Sigmoid colon (tissue), 7 donors: ENCODE measurements around the gene AKIRIN1. TPM values are rescaled to one million over a fixed set of nuclear protein-coding genes. Genes with fewer than 3 reads are reported as not detected.

Source experiments
- DNase-seq: peaks from one replicate; pipeline ENCODE4 v3.0.0-alpha.2; 2019
- H3K27ac ChIP-seq, 4 donors: fragments of 200-600 bp; sonication (generic); one replicate each; pipeline ENCODE4 v1.5.1; 2016 to 2019; ENCODE audit warnings: mild to moderate bottlenecking in 1 of 4
- H3K27me3 ChIP-seq, 3 donors: fragments of 200-600 bp; sonication (generic); one replicate each; pipeline ENCODE4 v1.5.1; 2019; ENCODE audit warnings: mild to moderate bottlenecking in 1 of 3
- H3K36me3 ChIP-seq, 4 donors: fragments of 200-600 bp; sonication (generic); one replicate each; pipeline ENCODE4 v1.5.1; 2016 to 2019
- H3K4me1 ChIP-seq, 4 donors: fragments of 200-600 bp; sonication (generic); one replicate each; pipeline ENCODE4 v1.5.1; 2017 to 2019
- H3K4me3 ChIP-seq, 4 donors: fragments of 200-600 bp; sonication (generic); one replicate each; pipeline ENCODE4 v1.5.1; 2017 to 2019; ENCODE audit warnings: mild to moderate bottlenecking in 2 of 4, moderate library complexity in 1 of 4
- H3K9me3 ChIP-seq, 4 donors: fragments of 200-600 bp in 3 of 4; sonication (generic) in 3 of 4; one replicate each; pipeline versions ENCODE4 v1.5.1 to v1.6.1; 2013 to 2019
- CTCF ChIP-seq, 4 experiments: fragments of 450-650 bp in 3 of 4; fragments of 200-600 bp in 1 of 4; IDR thresholded peaks; one replicate each; pipeline ENCODE4 v1.5.1; 2016 to 2019; ENCODE audit warnings: antibody characterized with exemption in 4 of 4, mild to moderate bottlenecking in 3 of 4, moderate library complexity in 2 of 4
- EP300 ChIP-seq, 4 donors: sonication (generic); formaldehyde crosslinking; IDR thresholded peaks; one replicate each; pipeline ENCODE4 v1.6.1; 2017; ENCODE audit warnings: antibody characterized with exemption in 4 of 4
- POLR2A ChIP-seq, 2 donors: fragments of 450-650 bp; IDR thresholded peaks; one replicate each; pipeline ENCODE4 v1.6.1; 2016; ENCODE audit warnings: antibody characterized with exemption in 2 of 2, mild to moderate bottlenecking in 2 of 2, moderate library complexity in 2 of 2
- POLR2AphosphoS5 ChIP-seq, 4 donors: sonication (generic); formaldehyde crosslinking; IDR thresholded peaks; one replicate each; pipeline ENCODE4 v1.6.1; 2017; ENCODE audit warnings: antibody characterized with exemption in 4 of 4
- WGBS, 2 donors: extraction: QIAGEN DNeasy Blood & Tissue Kit; methylation state at CpG; one replicate each; pipeline ENCODE4 v1.1.7; 2013; 5-methylcytosine and 5-hydroxymethylcytosine counted together
- intact Hi-C: fragments of 100-400 bp; cut with DNase I; formaldehyde crosslinking; loops from one replicate; pipeline ENCODE4 v1.15.1; 2023
- polyA plus RNA-seq, 3 donors: library from polyadenylated mRNA; stranded (reverse); fragments of 200-250 nt; gene quantifications; one replicate each; pipeline ENCODE4 v1.2.3, GENCODE V29; 2013
- total RNA-seq, 4 donors: library from RNA; depleted of rRNA; stranded (reverse); fragments of >200 nt; gene quantifications; one replicate each; pipeline ENCODE4 v1.1.0, GENCODE V29; 2016
- donor health status: healthy with polysubstance abuse.
- donor health status: Bipolar disorder and iron deficiency.
- donor health status: healthy.

The AKIRIN1 gene
- total and polyA plus RNA-seq, 7 donors: 28.4 to 59.2 (median 51.5) TPM

GRCh38 chr1:38950553-38950952 is 40.5 kb upstream of the AKIRIN1 start:
- intact Hi-C loops: no loop called here
- TF ChIP-seq EP300 (IDR thresholded peaks at IDR 0.05) (no peak), CTCF (IDR thresholded peaks at IDR 0.05) (no peak), POLR2AphosphoS5 (IDR thresholded peaks at IDR 0.05) (no peak)
- no peaks in the 10 kb centered on the region for H3K36me3 ChIP-seq
- H3K9me3 ChIP-seq: no peaks in the 10 kb centered on the region
- DNase-seq: no peak
- H3K4me1 ChIP-seq: no peaks in the 10 kb centered on the region
- no peaks in the 10 kb centered on the region for H3K27me3 ChIP-seq
- WGBS, 2 donors: 50 to 68% methylated on average over 2 of the region's 2 CpGs
- H3K27ac ChIP-seq: no peak overlapping the region
- H3K4me3 ChIP-seq: no peak overlapping the region

- Histone ChIP-seq H3K4me3 (no peak overlapping the region), H3K27me3 (no peaks in the 10 kb centered on the region), H3K27ac (no peak overlapping the region), H3K9me3 (no peaks in the 10 kb centered on the region), H3K36me3 (no peaks in the 10 kb centered on the region), H3K4me1 (no peaks in the 10 kb centered on the region)
- no peak for TF ChIP-seq POLR2AphosphoS5 (IDR thresholded peaks at IDR 0.05)
- TF ChIP-seq CTCF (IDR thresholded peaks at IDR 0.05): no peak
- TF ChIP-seq POLR2A (IDR thresholded peaks at IDR 0.05): no peak
- TF ChIP-seq EP300 (IDR thresholded peaks at IDR 0.05): no peak
- WGBS, 2 donors: 48 to 59% methylated on average over 4 of the region's 4 CpGs
- intact Hi-C loops: no loop called here
- DNase-seq: no peak
Measured at GRCh38 chr1:38953433-38953860, 37.6 kb upstream of the AKIRIN1 start.

- Histone ChIP-seq H3K36me3 (no peaks in the 10 kb centered on the region), H3K4me1 (no peaks in the 10 kb centered on the region), H3K27ac (no peak overlapping the region), H3K27me3 (no peaks in the 10 kb centered on the region), H3K9me3 (no peaks in the 10 kb centered on the region), H3K4me3 (no peak overlapping the region)
- no peak for TF ChIP-seq POLR2A (IDR thresholded peaks at IDR 0.05)
- no peak for TF ChIP-seq CTCF (IDR thresholded peaks at IDR 0.05)
- no peak for TF ChIP-seq EP300 (IDR thresholded peaks at IDR 0.05)
- no peak for TF ChIP-seq POLR2AphosphoS5 (IDR thresholded peaks at IDR 0.05)
- intact Hi-C loops: no loop called here
- DNase-seq: no peak
- 93 to 98% methylated on average over 2 of the region's 2 CpGs for WGBS, 2 donors
Measured at GRCh38 chr1:38958967-38959366, 32.1 kb upstream of the AKIRIN1 start.

GRCh38 chr1:38962113-38962512 is 29.0 kb upstream of the AKIRIN1 start:
- no peaks in the 10 kb centered on the region for H3K36me3 ChIP-seq
- 75 to 80% methylated on average over 3 of the region's 3 CpGs for WGBS, 2 donors
- no peak for DNase-seq
- no peak overlapping the region for H3K4me3 ChIP-seq
- no peak overlapping the region for H3K27ac ChIP-seq
- H3K4me1 ChIP-seq: no peaks in the 10 kb centered on the region
- H3K27me3 ChIP-seq: no peaks in the 10 kb centered on the region
- intact Hi-C loops: no loop called here
- TF ChIP-seq POLR2AphosphoS5 (IDR thresholded peaks at IDR 0.05) (no peak), POLR2A (IDR thresholded peaks at IDR 0.05) (no peak), CTCF (IDR thresholded peaks at IDR 0.05) (no peak), EP300 (IDR thresholded peaks at IDR 0.05) (no peak)
- H3K9me3 ChIP-seq: no peaks in the 10 kb centered on the region

GRCh38 chr1:38962560-38962959 is 28.5 kb upstream of the AKIRIN1 start:
- Histone ChIP-seq H3K4me1 (no peaks in the 10 kb centered on the region), H3K9me3 (no peaks in the 10 kb centered on the region), H3K4me3 (no peak overlapping the region), H3K36me3 (no peaks in the 10 kb centered on the region), H3K27me3 (no peaks in the 10 kb centered on the region), H3K27ac (no peak overlapping the region)
- DNase-seq: no peak
- no peak for TF ChIP-seq POLR2AphosphoS5 (IDR thresholded peaks at IDR 0.05)
- WGBS, 2 donors: 77 to 83% methylated on average over 7 of the region's 7 CpGs
- intact Hi-C loops: no loop called here
